IMR-90 (cell line): ENCODE data around the gene EDIL3. TPM values are rescaled to one million over a fixed set of nuclear protein-coding genes. Genes with fewer than 3 reads are reported as not detected.

Source experiments
- ATAC-seq: fragments of 200-7000 bp; cut with Tn5 transposase; 2 replicates; pipeline ENCODE4 v1.9.1; 2020; ENCODE audit warnings: low read depth, mild to moderate bottlenecking, moderate library complexity
- BruUV-seq: library from RNA; stranded (reverse); fragments of 400-500 nt; replicated peaks from 2 replicates; lab custom pipeline; 2021; lab: Mats Ljungman, UMichigan
- CTCF ChIA-PET: fragments of 300-600 bp; formaldehyde crosslinking; extraction: SDS; loops from one replicate; lab custom pipeline; 2021; ENCODE audit warnings: antibody characterized with exemption; lab: Yijun Ruan, JAX
- POLR2A ChIA-PET: fragments of 300-600 bp; sonication (Branson Sonifier 250); formaldehyde crosslinking; loops from one replicate; lab custom pipeline; 2022; ENCODE audit warnings: antibody characterized with exemption; ENCODE audit not compliant: unreplicated experiment; lab: Charles Lee
- DNase-seq: peaks from one replicate; pipeline ENCODE4 v3.0.0; 2013
- H2AFZ ChIP-seq: replicated peaks from 2 replicates; pipeline ENCODE3; 2013; ENCODE audit warnings: low read length, mild to moderate bottlenecking; ENCODE audit not compliant: poor library complexity
- H2AK5ac ChIP-seq: 2 replicates; pipeline ENCODE4 v1.6.1; 2013; ENCODE audit warnings: low read depth, low read length, inconsistent platforms
- H2AK9ac ChIP-seq: replicated peaks from 2 replicates; pipeline ENCODE3; 2013; ENCODE audit warnings: mild to moderate bottlenecking, low read depth, low read length, moderate library complexity; ENCODE audit not compliant: poor library complexity
- H2BK120ac ChIP-seq: 2 replicates; pipeline ENCODE4 v1.6.1; 2013; ENCODE audit warnings: low read depth, low read length, inconsistent platforms
- H2BK15ac ChIP-seq: 3 replicates; pipeline ENCODE4 v1.6.1; 2013; ENCODE audit warnings: low read depth, low read length, inconsistent platforms
- H2BK20ac ChIP-seq: 2 replicates; pipeline ENCODE4 v1.6.1; 2013; ENCODE audit warnings: low read depth, mild to moderate bottlenecking, inconsistent platforms, low read length, moderate library complexity
- H2BK5ac ChIP-seq: 2 replicates; pipeline ENCODE4 v1.6.1; 2013; ENCODE audit warnings: mild to moderate bottlenecking, low read depth, low read length, inconsistent platforms; ENCODE audit not compliant: poor library complexity, severe bottlenecking
- H3K14ac ChIP-seq: replicated peaks from 2 replicates; pipeline ENCODE4 v1.6.1; 2013; ENCODE audit warnings: low read depth, low read length, inconsistent platforms
- H3K18ac ChIP-seq: 2 replicates; pipeline ENCODE4 v1.6.1; 2013; ENCODE audit warnings: low read depth, low read length, control low read depth
- H3K23ac ChIP-seq: 2 replicates; pipeline ENCODE4 v1.6.1; 2013; ENCODE audit warnings: low read depth, low read length, inconsistent platforms
- H3K27ac ChIP-seq: 2 replicates; pipeline ENCODE4 v1.5.1; 2013; ENCODE audit warnings: mild to moderate bottlenecking, control low read depth, low read length; ENCODE audit not compliant: insufficient read depth
- H3K27me3 ChIP-seq: 2 replicates; pipeline ENCODE4 v1.6.1; 2013; ENCODE audit warnings: low read length; ENCODE audit not compliant: control insufficient read depth, insufficient read depth
- H3K36me3 ChIP-seq: 2 replicates; pipeline ENCODE4 v1.6.1; 2013; ENCODE audit warnings: low read length, mixed read lengths; ENCODE audit not compliant: control insufficient read depth, insufficient read depth
- H3K4ac ChIP-seq: 2 replicates; pipeline ENCODE4 v1.6.1; 2013; ENCODE audit warnings: low read depth, low read length, inconsistent platforms
- H3K4me1 ChIP-seq: 2 replicates; pipeline ENCODE4 v1.6.1; 2013; ENCODE audit warnings: low read length, mixed read lengths; ENCODE audit not compliant: control insufficient read depth, insufficient read depth
- H3K4me2 ChIP-seq: 2 replicates; pipeline ENCODE4 v1.6.1; 2013; ENCODE audit warnings: low read depth, mild to moderate bottlenecking, control low read depth, low read length, moderate library complexity
- H3K4me3 ChIP-seq: 2 replicates; pipeline ENCODE4 v1.5.1; 2013; ENCODE audit warnings: low read depth, mild to moderate bottlenecking, control low read depth, low read length, moderate library complexity; ENCODE audit not compliant: insufficient read depth
- H3K56ac ChIP-seq: 2 replicates; pipeline ENCODE4 v1.6.1; 2013; ENCODE audit warnings: low read length, inconsistent platforms; ENCODE audit not compliant: insufficient read depth; ENCODE audit errors: extremely low read depth
- H3K79me1 ChIP-seq, 2 experiments: 2 replicates each; pipeline ENCODE4 v1.6.1; 2013; ENCODE audit warnings: low read length in 2 of 2, inconsistent platforms in 1 of 2, low read depth in 1 of 2
- H3K9ac ChIP-seq: 2 replicates; pipeline ENCODE4 v1.6.1; 2013; ENCODE audit warnings: low read depth, low read length, control low read depth
- H3K9me1 ChIP-seq: 2 replicates; pipeline ENCODE4 v1.6.1; 2013; ENCODE audit warnings: low read length, inconsistent platforms; ENCODE audit not compliant: insufficient read depth
- H3K9me3 ChIP-seq: 2 replicates; pipeline ENCODE4 v1.6.1; 2013; ENCODE audit warnings: low read length; ENCODE audit not compliant: control insufficient read depth, insufficient read depth
- H4K20me1 ChIP-seq: 2 replicates; pipeline ENCODE4 v1.6.1; 2013; ENCODE audit warnings: low read length, inconsistent platforms; ENCODE audit not compliant: insufficient read depth
- H4K5ac ChIP-seq: 2 replicates; pipeline ENCODE4 v1.6.1; 2013; ENCODE audit warnings: mild to moderate bottlenecking, low read depth, low read length, control low read depth
- H4K8ac ChIP-seq, 2 experiments: 2 replicates each; pipeline ENCODE4 v1.6.1; 2013; ENCODE audit warnings: low read depth in 2 of 2, low read length in 2 of 2, control low read depth in 1 of 2, inconsistent platforms in 1 of 2
- H4K91ac ChIP-seq: 2 replicates; pipeline ENCODE4 v1.6.1; 2013; ENCODE audit warnings: low read depth, low read length, inconsistent platforms; ENCODE audit not compliant: insufficient read depth
- BHLHE40 ChIP-seq: fragments of 150-350 bp; IDR thresholded peaks from 2 replicates; pipeline ENCODE4 v1.6.1; 2016; ENCODE audit warnings: mild to moderate bottlenecking, low read depth, low read length
- CEBPB ChIP-seq: IDR thresholded peaks from 2 replicates; pipeline ENCODE4 v1.6.1; 2012; ENCODE audit warnings: low read depth, low read length, improper control_type of control experiment
- FOS ChIP-seq: fragments of 150-350 bp; IDR thresholded peaks from 2 replicates; pipeline ENCODE4 v1.6.1; 2016; ENCODE audit warnings: low read depth, low read length
- MAFK ChIP-seq: IDR thresholded peaks from 2 replicates; pipeline ENCODE4 v1.6.1; 2012; ENCODE audit warnings: low read depth, low read length, improper control_type of control experiment
- MXI1 ChIP-seq: IDR thresholded peaks from 2 replicates; pipeline ENCODE4 v1.6.1; 2012; ENCODE audit warnings: low read depth, mild to moderate bottlenecking, low read length, moderate library complexity, borderline replicate concordance
- POLR2A ChIP-seq: IDR thresholded peaks from 2 replicates; pipeline ENCODE4 v1.6.1; 2012; ENCODE audit warnings: mild to moderate bottlenecking, low read depth, low read length
- RAD21 ChIP-seq: IDR thresholded peaks from 2 replicates; pipeline ENCODE4 v1.6.1; 2012; ENCODE audit warnings: low read length, improper control_type of control experiment
- RCOR1 ChIP-seq: IDR thresholded peaks from 2 replicates; pipeline ENCODE4 v1.6.1; 2012; ENCODE audit warnings: mild to moderate bottlenecking, low read length, improper control_type of control experiment; ENCODE audit not compliant: insufficient replicate concordance
- SMC3 ChIP-seq: fragments of 150-350 bp; IDR thresholded peaks from 2 replicates; pipeline ENCODE4 v1.6.1; 2016; ENCODE audit warnings: low read depth, mild to moderate bottlenecking, antibody characterized with exemption, low read length, moderate library complexity
- WGBS, 2 experiments: methylation state at CpG; one replicate each; pipeline versions ENCODE4 v1.1.5 to v1.1.7; 2013; ENCODE audit warnings: missing lambda C conversion rate in 2 of 2; ENCODE audit not compliant: insufficient read length in 1 of 2; ENCODE audit errors: extremely low coverage in 2 of 2; 5-methylcytosine and 5-hydroxymethylcytosine counted together
- dilution Hi-C: fragments of 300-500 bp; cut with HindIII; formaldehyde crosslinking; loops from one replicate; pipeline ENCODE4 v1.14.3; 2018; ENCODE audit warnings: low sequenced_read_pairs; ENCODE audit not compliant: unreplicated experiment
- in situ Hi-C: fragments of 300-500 bp; cut with MboI; formaldehyde crosslinking; loops from 3 replicates; pipeline ENCODE4 v1.14.3; 2019; ENCODE audit warnings: low sequenced_read_pairs, inconsistent platforms, mixed read lengths
- intact Hi-C: fragments of 100-400 bp; cut with micrococcal nuclease; formaldehyde crosslinking; loops from 2 replicates; pipeline ENCODE4 v1.10.0; 2022
- polyA plus RNA-seq, 3 experiments: library from polyadenylated mRNA; depleted of rRNA; stranded (reverse); fragments of >200 nt; gene quantifications; 2 replicates each; pipeline ENCODE4 v1.2.3, GENCODE V29; 2012; ENCODE audit warnings: low replicate concordance in 1 of 3
- total RNA-seq: library from RNA; depleted of rRNA; stranded (reverse); fragments of >200 nt; gene quantifications from 2 replicates; pipeline ENCODE4 v1.2.3, GENCODE V29; 2012
- TF ChIP-seq, protein P1 (sequence below): fragments of 150-350 bp; IDR thresholded peaks from 2 replicates; pipeline ENCODE4 v1.6.1; 2016; ENCODE audit warnings: low read depth, mild to moderate bottlenecking, low read length, moderate library complexity, borderline replicate concordance
- TF ChIP-seq, protein P2 (sequence below): fragments of 150-350 bp; IDR thresholded peaks from 2 replicates; pipeline ENCODE4 v1.6.1; 2017; ENCODE audit warnings: mild to moderate bottlenecking, antibody characterized with exemption, low read length, low read depth

EDIL3 gene
- total and polyA plus RNA-seq, 2 of the 4 experiments (the other 2 are of a cell fraction): 55.5 to 82.8 TPM

DNA sequence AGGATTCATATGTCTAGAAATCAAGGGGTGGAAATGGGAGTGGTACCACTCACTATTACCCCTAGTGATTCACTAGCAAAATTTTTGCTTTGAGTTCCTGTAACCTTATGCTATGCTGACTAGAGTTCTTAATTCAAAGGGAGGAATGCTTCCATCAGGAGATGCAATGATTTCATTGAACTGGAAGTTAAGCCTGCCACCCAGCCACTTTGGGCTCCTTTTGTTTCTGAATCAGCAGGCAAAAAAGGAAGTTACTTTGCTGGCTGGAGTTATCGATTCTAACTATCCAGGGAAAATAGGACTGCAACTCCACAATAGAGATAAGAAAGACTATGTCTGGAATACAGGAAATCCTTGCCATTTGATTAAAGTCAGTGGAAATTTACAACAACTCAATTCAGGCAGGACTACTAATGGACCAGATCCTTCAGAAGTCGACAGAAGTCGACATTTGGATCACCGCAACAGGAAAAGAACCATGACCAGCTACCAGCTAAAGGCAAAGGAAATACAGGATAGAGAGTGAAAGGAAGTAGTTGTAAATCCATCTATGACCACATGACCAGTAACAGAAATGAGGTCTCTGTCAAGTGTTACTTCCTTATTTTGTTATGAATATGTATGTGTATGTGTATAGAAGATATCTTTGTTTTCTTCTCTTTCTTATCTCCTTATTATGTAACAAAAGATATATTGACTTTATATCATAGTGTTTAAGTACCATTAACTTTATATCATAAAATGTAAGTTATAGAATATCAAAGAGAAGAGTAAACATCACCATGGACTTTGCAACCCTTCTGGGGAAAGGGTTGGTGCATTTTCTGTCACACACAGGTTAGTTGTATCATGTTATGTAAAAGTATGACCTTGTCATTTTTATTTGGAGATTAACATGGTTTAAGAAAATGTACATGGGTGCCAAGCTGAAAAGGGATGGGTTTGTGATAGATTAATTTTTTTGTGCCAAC, 465.3 kb downstream of the EDIL3 start (continued):
- no peak for TF ChIP-seq RAD21
- TF ChIP-seq MAFK: no peak
- TF ChIP-seq POLR2A: no peak
- no peak for TF ChIP-seq MXI1

DNA sequence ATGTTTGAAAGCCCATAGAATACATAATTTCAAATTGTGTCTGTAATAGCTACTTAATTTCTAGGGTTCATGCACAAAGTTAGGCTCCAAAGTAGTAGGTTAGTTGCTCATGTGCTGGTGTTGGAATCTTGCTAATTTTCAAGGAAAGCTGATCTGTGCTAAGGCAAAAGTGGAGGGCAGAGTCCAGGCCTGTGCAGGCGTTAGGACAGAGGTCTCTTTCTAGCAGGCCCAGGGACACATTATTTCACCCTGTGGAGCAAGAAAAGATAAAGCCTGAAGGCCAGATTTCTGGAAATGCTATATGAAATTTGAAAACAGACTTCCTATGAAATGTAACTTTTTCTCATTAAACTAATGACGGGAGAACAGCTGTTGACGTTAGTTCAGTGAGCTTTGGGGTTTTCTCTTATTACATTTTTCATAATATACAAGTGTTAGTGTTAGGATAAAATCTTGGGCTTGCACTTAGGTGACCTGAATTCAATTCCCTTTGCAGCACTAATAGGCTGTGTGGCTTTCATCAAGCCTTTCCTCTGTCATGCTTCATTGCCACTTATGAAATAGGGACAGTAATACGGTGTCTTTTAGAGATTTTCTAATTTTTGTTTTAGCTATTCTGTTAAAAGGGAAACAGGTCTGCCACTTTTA, 467.3 kb downstream of the EDIL3 start:
- DNase-seq (no peak), ATAC-seq (no peak)
- no peak overlapping the region for H3K14ac ChIP-seq
- no peak overlapping the region for H2BK5ac ChIP-seq
- H4K91ac ChIP-seq: no peak overlapping the region
- no peaks in the 10 kb centered on the region for H3K79me1 ChIP-seq
- no peaks in the 10 kb centered on the region for H3K36me3 ChIP-seq
- H3K4me2 ChIP-seq: no peak overlapping the region
- intact Hi-C loops (no loop called here), dilution Hi-C loops (no loop called here), in situ Hi-C loops (no loop called here)
- no peak overlapping the region for H3K4ac ChIP-seq
- no peaks in the 10 kb centered on the region for H3K9me3 ChIP-seq
- H3K9me1 ChIP-seq: peaks cover 7% of the 10 kb centered on the region
- H3K18ac ChIP-seq: peak overlapping the region; percentile 50; the same call in 1 of the 2 replicates
- peaks cover 12% of the 10 kb centered on the region for H3K4me1 ChIP-seq
- no peaks in the 10 kb centered on the region for H4K20me1 ChIP-seq
- 100% methylated on average over 1 of the region's 4 CpGs; no CpG with 5 or more reads in 1 of the 2 experiments for WGBS, 2 experiments
- BruUV-seq: no TSS peak
- no peak overlapping the region for H4K5ac ChIP-seq
- H2AK9ac ChIP-seq: no peak overlapping the region
- H3K4me3 ChIP-seq: no peak overlapping the region
- H2BK15ac ChIP-seq: no peak overlapping the region
- no peaks in the 10 kb centered on the region for H3K27me3 ChIP-seq
- H2BK120ac ChIP-seq: no peak overlapping the region
- no peak overlapping the region for H3K27ac ChIP-seq
- no peak overlapping the region for H2AK5ac ChIP-seq
- no peak overlapping the region for H3K23ac ChIP-seq
- no peak overlapping the region for H3K9ac ChIP-seq
- H2AFZ ChIP-seq: no peak overlapping the region
- H3K56ac ChIP-seq: no peak overlapping the region
- ChIA-PET POLR2A (no interaction called here), CTCF (interaction anchor here (0.7 kb wide), 1 partner anchor 10 kb away, joined by 3 read pairs; no protein-coding TSS in a partner anchor)
- no peak overlapping the region for H4K8ac ChIP-seq
- no peak overlapping the region for H2BK20ac ChIP-seq
- TF ChIP-seq, protein P1, sequence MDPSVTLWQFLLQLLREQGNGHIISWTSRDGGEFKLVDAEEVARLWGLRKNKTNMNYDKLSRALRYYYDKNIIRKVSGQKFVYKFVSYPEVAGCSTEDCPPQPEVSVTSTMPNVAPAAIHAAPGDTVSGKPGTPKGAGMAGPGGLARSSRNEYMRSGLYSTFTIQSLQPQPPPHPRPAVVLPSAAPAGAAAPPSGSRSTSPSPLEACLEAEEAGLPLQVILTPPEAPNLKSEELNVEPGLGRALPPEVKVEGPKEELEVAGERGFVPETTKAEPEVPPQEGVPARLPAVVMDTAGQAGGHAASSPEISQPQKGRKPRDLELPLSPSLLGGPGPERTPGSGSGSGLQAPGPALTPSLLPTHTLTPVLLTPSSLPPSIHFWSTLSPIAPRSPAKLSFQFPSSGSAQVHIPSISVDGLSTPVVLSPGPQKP: no peak
- TF ChIP-seq, protein P2, sequence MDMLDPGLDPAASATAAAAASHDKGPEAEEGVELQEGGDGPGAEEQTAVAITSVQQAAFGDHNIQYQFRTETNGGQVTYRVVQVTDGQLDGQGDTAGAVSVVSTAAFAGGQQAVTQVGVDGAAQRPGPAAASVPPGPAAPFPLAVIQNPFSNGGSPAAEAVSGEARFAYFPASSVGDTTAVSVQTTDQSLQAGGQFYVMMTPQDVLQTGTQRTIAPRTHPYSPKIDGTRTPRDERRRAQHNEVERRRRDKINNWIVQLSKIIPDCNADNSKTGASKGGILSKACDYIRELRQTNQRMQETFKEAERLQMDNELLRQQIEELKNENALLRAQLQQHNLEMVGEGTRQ: no peak
- TF ChIP-seq MAFK (no peak), FOS (no peak), MXI1 (no peak), BHLHE40 (no peak), CEBPB (no peak), SMC3 (no peak), POLR2A (no peak), RCOR1 (no peak), RAD21 (no peak)
